SK-N-SH (cell line): ENCODE data around the gene PTPN13. TPM values are rescaled to one million over a fixed set of nuclear protein-coding genes. Genes with fewer than 3 reads are reported as not detected.

Experiments
- CTCF ChIA-PET: fragments of 300-600, 350-600 bp; formaldehyde crosslinking; extraction: SDS; loops from one replicate; lab custom pipeline; 2021; lab: Yijun Ruan, JAX
- POLR2A ChIA-PET: fragments of 350-600 bp; sonication (Branson Sonifier 250); formaldehyde crosslinking; extraction: SDS; loops from one replicate; lab custom pipeline; 2020; ENCODE audit warnings: antibody characterized with exemption, inconsistent platforms; lab: Yijun Ruan, JAX
- DNase-seq: peaks from one replicate; pipeline ENCODE4 v3.0.0; 2012
- H2AFZ ChIP-seq: fragments of 200-600 bp; sonication (generic); 2 replicates; pipeline ENCODE4 v1.8.1; 2016; ENCODE audit warnings: antibody characterized with exemption, mild to moderate bottlenecking, low read depth
- H3F3A ChIP-seq: fragments of 200-600 bp; sonication (generic); replicated peaks from 2 replicates; pipeline ENCODE3; 2016; ENCODE audit warnings: antibody characterized with exemption, mild to moderate bottlenecking; ENCODE audit not compliant: insufficient read depth
- H3K27ac ChIP-seq, 2 experiments: fragments of 200-500 bp in 1 of 2; fragments of 200-600 bp in 1 of 2; sonication (Bioruptor generic) in 1 of 2; sonication (generic), shearing (Covaris generic) in 1 of 2; 2 replicates each; pipeline versions ENCODE4 v1.5.1 to v1.6.1; 2014 to 2016; ENCODE audit warnings: low read depth in 2 of 2, inconsistent platforms in 1 of 2, low read length in 1 of 2, mild to moderate bottlenecking in 1 of 2, mixed read lengths in 1 of 2
- H3K27me3 ChIP-seq: fragments of 200-600 bp; sonication (generic), shearing (Covaris generic); 2 replicates; pipeline ENCODE4 v1.6.1; 2016; ENCODE audit warnings: mixed run types; ENCODE audit not compliant: insufficient read depth
- H3K36me3 ChIP-seq, 2 experiments: fragments of 200-500 bp in 1 of 2; fragments of 200-600 bp in 1 of 2; sonication (Bioruptor generic) in 1 of 2; sonication (generic) in 1 of 2; replicated peaks in 1 of 2; 2 replicates each; pipeline versions ENCODE3 to v1.5.1; 2014 to 2016; ENCODE audit warnings: low read length in 1 of 2, mild to moderate bottlenecking in 1 of 2; ENCODE audit not compliant: insufficient read depth in 2 of 2, control insufficient read depth in 1 of 2
- H3K4me1 ChIP-seq, 2 experiments: fragments of 200-500 bp in 1 of 2; fragments of 200-600 bp in 1 of 2; sonication (Bioruptor generic) in 1 of 2; sonication (generic), shearing (Covaris generic) in 1 of 2; 2 replicates each; pipeline versions ENCODE4 v1.5.1 to v1.6.1; 2014 to 2016; ENCODE audit warnings: low read depth in 1 of 2, low read length in 1 of 2, mixed run types in 1 of 2; ENCODE audit not compliant: insufficient read depth in 2 of 2, control insufficient read depth in 1 of 2
- H3K4me2 ChIP-seq: fragments of 200-600 bp; sonication (generic), shearing (Covaris generic); 2 replicates; pipeline ENCODE4 v1.6.1; 2017; ENCODE audit warnings: mixed run types
- H3K4me3 ChIP-seq, 2 experiments: fragments of 200-500 bp in 1 of 2; fragments of 200-600 bp in 1 of 2; sonication (Bioruptor generic) in 1 of 2; sonication (generic), shearing (Covaris generic) in 1 of 2; 2 replicates each; pipeline versions ENCODE4 v1.5.1 to v1.8.1; 2014 to 2016; ENCODE audit warnings: low read depth in 2 of 2, inconsistent platforms in 1 of 2, low read length in 1 of 2, mild to moderate bottlenecking in 1 of 2, mixed read lengths in 1 of 2, moderate library complexity in 1 of 2
- H3K79me2 ChIP-seq: fragments of 200-600 bp; sonication (generic); 2 replicates; pipeline ENCODE4 v1.8.1; 2017; ENCODE audit warnings: mild to moderate bottlenecking; ENCODE audit not compliant: insufficient read depth
- H3K9ac ChIP-seq: fragments of 200-600 bp; sonication (generic); 2 replicates; pipeline ENCODE4 v1.6.1; 2017; ENCODE audit warnings: mixed run types
- H3K9me2 ChIP-seq: fragments of 200-600 bp; sonication (generic); 2 replicates; pipeline ENCODE4 v1.6.1; 2017; ENCODE audit warnings: mixed run types
- H3K9me3 ChIP-seq: fragments of 200-600 bp; sonication (generic); 2 replicates; pipeline ENCODE4 v1.6.1; 2017; ENCODE audit warnings: mixed run types, mild to moderate bottlenecking, moderate library complexity
- H4K20me1 ChIP-seq: fragments of 200-600 bp; sonication (generic); 2 replicates; pipeline ENCODE4 v1.6.1; 2017; ENCODE audit warnings: mild to moderate bottlenecking, mixed run types; ENCODE audit not compliant: insufficient read depth
- CHD2 ChIP-seq: fragments of 150-350 bp; IDR thresholded peaks from 2 replicates; pipeline ENCODE4 v1.6.1; 2018; ENCODE audit warnings: low read length; ENCODE audit not compliant: partially characterized antibody
- ELF1 ChIP-seq: IDR thresholded peaks from 2 replicates; pipeline ENCODE4 v1.4.0; 2012
- EP300 ChIP-seq, 2 experiments: IDR thresholded peaks; 2 replicates each; pipeline versions ENCODE4 v1.4.0 to v1.6.1; 2012; ENCODE audit warnings: borderline replicate concordance in 1 of 2, low read depth in 1 of 2, low read length in 1 of 2
- GABPA ChIP-seq: IDR thresholded peaks from 2 replicates; pipeline ENCODE4 v1.4.0; 2012; ENCODE audit warnings: low read depth, mild to moderate bottlenecking
- GATA2 ChIP-seq: sonication (generic); formaldehyde crosslinking; IDR thresholded peaks from 2 replicates; pipeline ENCODE4 v1.5.0; 2020; ENCODE audit warnings: mild to moderate bottlenecking, missing genetic modification reagents
- JUND ChIP-seq: IDR thresholded peaks from 2 replicates; pipeline ENCODE4 v1.4.0; 2012
- POLR2AphosphoS5 ChIP-seq: IDR thresholded peaks from 2 replicates; pipeline ENCODE4 v1.6.1; 2012; ENCODE audit warnings: low read depth, low read length
- RAD21 ChIP-seq: IDR thresholded peaks from 2 replicates; pipeline ENCODE4 v1.6.1; 2012; ENCODE audit warnings: mild to moderate bottlenecking, low read length
- RCOR1 ChIP-seq: fragments of 150-350 bp; IDR thresholded peaks from 2 replicates; pipeline ENCODE4 v1.6.1; 2017; ENCODE audit warnings: antibody characterized with exemption, low read length
- RXRA ChIP-seq: IDR thresholded peaks from 2 replicates; pipeline ENCODE4 v1.4.0; 2012; ENCODE audit warnings: low read depth, mild to moderate bottlenecking, borderline replicate concordance
- SMC3 ChIP-seq: IDR thresholded peaks from 2 replicates; pipeline ENCODE4 v1.6.1; 2012; ENCODE audit warnings: low read depth, low read length, improper control_type of control experiment
- TCF12 ChIP-seq: IDR thresholded peaks from 2 replicates; pipeline ENCODE4 v1.4.0; 2012
- TEAD4 ChIP-seq: IDR thresholded peaks from 2 replicates; pipeline ENCODE4 v1.4.0; 2012; ENCODE audit warnings: mild to moderate bottlenecking, borderline replicate concordance; ENCODE audit not compliant: insufficient read depth
- USF1 ChIP-seq: IDR thresholded peaks from 2 replicates; pipeline ENCODE4 v1.4.0; 2012; ENCODE audit warnings: low read depth, borderline replicate concordance
- USF2 ChIP-seq: fragments of 150-350 bp; IDR thresholded peaks from 2 replicates; pipeline ENCODE4 v1.6.1; 2017; ENCODE audit warnings: antibody characterized with exemption, low read length, low read depth, borderline replicate concordance
- WGBS: methylation state at CpG from one replicate; pipeline ENCODE4 v1.1.6; 2017; ENCODE audit warnings: low lambda C conversion rate; 5-methylcytosine and 5-hydroxymethylcytosine counted together
- polyA plus RNA-seq, 3 experiments: library from polyadenylated mRNA; depleted of rRNA; stranded (reverse); fragments of >200 nt; gene quantifications; 2 replicates each; pipeline ENCODE4 v1.2.3, GENCODE V29; 2012
- TF ChIP-seq, protein P1 (sequence below): IDR thresholded peaks from 2 replicates; pipeline ENCODE4 v1.4.0; 2012; ENCODE audit warnings: low read depth, borderline replicate concordance

Gene PTPN13
- polyA plus RNA-seq, 1 of the 3 experiments (the other 2 are of a cell fraction), result 5.5 TPM

GRCh38 chr4:86771141-86771540 is 177.0 kb downstream of the PTPN13 start:
- Histone ChIP-seq H3K27me3 (no peaks in the 10 kb centered on the region), H3K9me3 (no peaks in the 10 kb centered on the region), H3K79me2 (no peaks in the 10 kb centered on the region), H4K20me1 (no peaks in the 10 kb centered on the region), H3F3A (no peaks in the 10 kb centered on the region), H3K4me1 (no peaks in the 10 kb centered on the region), H2AFZ (no peak overlapping the region), H3K9me2 (no peaks in the 10 kb centered on the region), H3K36me3 (peaks cover 40 to 62% of the 10 kb centered on the region in 2 experiments), H3K4me3 (no peak overlapping the region), H3K27ac (no peak overlapping the region), H3K4me2 (no peak overlapping the region), H3K9ac (no peak overlapping the region)
- DNase-seq, result no peak
- ChIA-PET POLR2A (no interaction called here), CTCF (interaction anchor here (0.8 kb wide), 1 partner anchor 10 kb away, joined by 3 read pairs; no protein-coding TSS in a partner anchor)
- TF ChIP-seq, protein P1, sequence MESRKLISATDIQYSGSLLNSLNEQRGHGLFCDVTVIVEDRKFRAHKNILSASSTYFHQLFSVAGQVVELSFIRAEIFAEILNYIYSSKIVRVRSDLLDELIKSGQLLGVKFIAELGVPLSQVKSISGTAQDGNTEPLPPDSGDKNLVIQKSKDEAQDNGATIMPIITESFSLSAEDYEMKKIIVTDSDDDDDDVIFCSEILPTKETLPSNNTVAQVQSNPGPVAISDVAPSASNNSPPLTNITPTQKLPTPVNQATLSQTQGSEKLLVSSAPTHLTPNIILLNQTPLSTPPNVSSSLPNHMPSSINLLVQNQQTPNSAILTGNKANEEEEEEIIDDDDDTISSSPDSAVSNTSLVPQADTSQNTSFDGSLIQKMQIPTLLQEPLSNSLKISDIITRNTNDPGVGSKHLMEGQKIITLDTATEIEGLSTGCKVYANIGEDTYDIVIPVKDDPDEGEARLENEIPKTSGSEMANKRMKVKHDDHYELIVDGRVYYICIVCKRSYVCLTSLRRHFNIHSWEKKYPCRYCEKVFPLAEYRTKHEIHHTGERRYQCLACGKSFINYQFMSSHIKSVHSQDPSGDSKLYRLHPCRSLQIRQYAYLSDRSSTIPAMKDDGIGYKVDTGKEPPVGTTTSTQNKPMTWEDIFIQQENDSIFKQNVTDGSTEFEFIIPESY, result no peak
- TF ChIP-seq USF1 (no peak), TEAD4 (no peak), TCF12 (no peak), EP300 (IDR thresholded peaks at IDR 0.05; ENCODE audit: borderline replicate concordance in 1 of 2, low read depth in 1 of 2, low read length in 1 of 2) (no peak), JUND (no peak), RXRA (no peak), RCOR1 (no peak), SMC3 (no peak)
- 64% methylated on average over 1 of the region's 1 CpG for WGBS

- no peak overlapping the region for H3K4me3 ChIP-seq
- no peaks in the 10 kb centered on the region for H3K9me2 ChIP-seq
- CTCF ChIA-PET, result no interaction called here
- H3F3A ChIP-seq, result no peaks in the 10 kb centered on the region
- H4K20me1 ChIP-seq, result no peaks in the 10 kb centered on the region
- WGBS, result 93% methylated on average over 4 of the region's 4 CpGs
- DNase-seq, result no peak
- H2AFZ ChIP-seq, result no peak overlapping the region
- POLR2A ChIA-PET, result no interaction called here
- H3K4me2 ChIP-seq, result no peak overlapping the region
- no peak overlapping the region for H3K9ac ChIP-seq
- no peak for TF ChIP-seq GABPA
- TF ChIP-seq ELF1, result no peak
- no peak for TF ChIP-seq RAD21
- TF ChIP-seq POLR2AphosphoS5, result no peak
- no peak for TF ChIP-seq CHD2
- TF ChIP-seq USF2, result no peak
- TF ChIP-seq GATA2 (CRISPR knock-in tag), result no peak
- no peak for TF ChIP-seq TCF12
- TF ChIP-seq, protein P1, result no peak
- H3K9me3 ChIP-seq, result no peaks in the 10 kb centered on the region
- H3K27ac ChIP-seq, result no peak overlapping the region
- H3K4me1 ChIP-seq, result no peaks in the 10 kb centered on the region
- no peaks in the 10 kb centered on the region for H3K79me2 ChIP-seq
- no peaks in the 10 kb centered on the region for H3K27me3 ChIP-seq
- peaks cover 30 to 54% of the 10 kb centered on the region in 2 experiments for H3K36me3 ChIP-seq
Observed at GRCh38 chr4:86775061-86775460, 180.9 kb downstream of the PTPN13 start.
